Colonic mucosa (tissue), 4 donors: ENCODE results near the gene SORT1. TPM values are rescaled to one million over a fixed set of nuclear protein-coding genes. Genes with fewer than 3 reads are reported as not detected.

ENCODE experiments used
- DNase-seq: peaks from one replicate; pipeline ENCODE4 v3.0.0-alpha.2; 2020
- H3K27ac ChIP-seq: fragments of 200-600 bp; one replicate; pipeline ENCODE4 v1.8.0; 2021
- H3K27me3 ChIP-seq: fragments of 200-600 bp; one replicate; pipeline ENCODE4 v1.8.0; 2021
- H3K36me3 ChIP-seq: fragments of 200-600 bp; one replicate; pipeline ENCODE4 v1.8.0; 2021
- H3K4me1 ChIP-seq: fragments of 200-600 bp; one replicate; pipeline ENCODE4 v1.8.0; 2021; ENCODE audit warnings: mild to moderate bottlenecking
- H3K4me3 ChIP-seq: fragments of 200-600 bp; one replicate; pipeline ENCODE4 v1.8.0; 2021
- H3K9ac ChIP-seq, 2 donors: one replicate each; pipeline ENCODE4 v1.7.0; 2013; ENCODE audit warnings: control low read depth in 2 of 2, low read depth in 2 of 2, low read length in 2 of 2
- H3K9me3 ChIP-seq: fragments of 200-600 bp; one replicate; pipeline ENCODE4 v1.8.0; 2021
- CTCF ChIP-seq: fragments of 200-600 bp; IDR thresholded peaks from one replicate; pipeline ENCODE4 v1.8.0; 2022; ENCODE audit warnings: antibody characterized with exemption, mild to moderate bottlenecking
- intact Hi-C: fragments of 100-400 bp; cut with DNase I; formaldehyde crosslinking; loops from one replicate; pipeline ENCODE4 v1.14.1; 2022
- total RNA-seq, 2 donors: library from RNA; stranded (reverse); fragmentation: NEBNext Ultra II Directional in 1 of 2; extraction: Animal tissue kit (Norgen Biotek cat#: 25700) in 1 of 2; gene quantifications; one replicate each; pipeline ENCODE4 v1.2.1, GENCODE V29; 2021
- donor health status: healthy.
- donor health status: DM: no; HTN: no; CAD: no.
- donor health status: DM: no; HTN: no; CAD: no.

The SORT1 gene
- total RNA-seq, 2 donors from 2014 or later: 76.2 to 134 TPM

GRCh38 chr1:109335091-109335490, 62.6 kb downstream of the SORT1 start:
- TF ChIP-seq CTCF: no peak
- no peak overlapping the region for H3K9ac ChIP-seq
- H3K36me3 ChIP-seq: peaks cover 3% of the 10 kb centered on the region
- no peak overlapping the region for H3K4me3 ChIP-seq
- no peak overlapping the region for H3K27ac ChIP-seq
- intact Hi-C loops: no loop called here
- no peaks in the 10 kb centered on the region for H3K27me3 ChIP-seq
- no peaks in the 10 kb centered on the region for H3K9me3 ChIP-seq
- DNase-seq: no peak
- no peaks in the 10 kb centered on the region for H3K4me1 ChIP-seq

- Histone ChIP-seq H3K4me1 (no peaks in the 10 kb centered on the region), H3K36me3 (peaks cover 3% of the 10 kb centered on the region), H3K27me3 (no peaks in the 10 kb centered on the region), H3K27ac (no peak overlapping the region), H3K9me3 (no peaks in the 10 kb centered on the region), H3K4me3 (no peak overlapping the region), H3K9ac (no peak overlapping the region)
- no peak for TF ChIP-seq CTCF
- no peak for DNase-seq
- intact Hi-C loops: no loop called here
These were observed 66.6 kb downstream of the SORT1 start for GRCh38 chr1:109331113-109331512.

DNA sequence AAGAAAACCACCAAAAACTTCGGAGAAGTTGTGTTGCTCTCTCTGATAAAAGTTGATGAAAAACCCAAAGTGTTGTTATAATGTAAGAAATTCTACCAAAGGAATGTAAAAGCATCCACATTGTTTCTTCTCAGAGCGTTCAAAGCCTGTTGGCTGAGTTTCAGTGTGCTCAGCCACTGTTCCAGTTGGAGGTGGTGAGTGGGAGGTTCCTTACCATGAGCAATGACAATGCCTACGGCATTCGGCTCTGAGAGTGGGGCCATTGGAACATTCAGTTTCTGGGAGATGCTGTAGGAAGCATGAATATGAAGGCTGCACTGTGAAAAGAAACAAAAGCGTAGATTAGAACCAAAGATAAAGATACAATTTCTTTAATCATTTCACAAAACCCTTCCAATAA, 70.4 kb downstream of the SORT1 start:
- Histone ChIP-seq H3K9ac (no peak overlapping the region), H3K4me1 (no peaks in the 10 kb centered on the region), H3K9me3 (no peaks in the 10 kb centered on the region), H3K4me3 (no peak overlapping the region), H3K27ac (no peak overlapping the region), H3K27me3 (no peaks in the 10 kb centered on the region), H3K36me3 (peaks cover 5% of the 10 kb centered on the region)
- TF ChIP-seq CTCF: no peak
- intact Hi-C loops: no loop called here
- no peak for DNase-seq

DNA sequence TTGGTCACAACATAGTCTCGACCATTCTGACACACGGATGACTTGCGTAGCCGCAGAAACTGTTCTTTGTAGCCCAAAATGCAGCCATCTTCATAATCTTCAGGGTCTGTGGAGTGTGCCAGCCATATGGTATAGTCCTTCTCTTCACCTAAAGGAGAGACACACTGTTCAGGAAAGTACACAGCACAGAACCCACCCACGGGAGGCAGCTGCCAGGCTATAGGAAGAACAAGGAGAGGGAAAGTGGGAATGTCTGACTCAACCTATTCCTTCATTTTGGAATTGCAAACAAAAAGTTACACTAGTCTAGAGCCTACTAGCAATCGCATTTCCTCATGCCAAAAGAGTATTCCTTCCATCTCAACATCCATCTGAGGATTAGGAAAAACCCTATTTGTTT, 74.7 kb downstream of the SORT1 start:
- H3K36me3 ChIP-seq: peaks cover 5% of the 10 kb centered on the region

GRCh38 chr1:109319114-109319513, 78.6 kb downstream of the SORT1 start:
- DNase-seq: no peak
- TF ChIP-seq CTCF: no peak
- Histone ChIP-seq H3K36me3 (peaks cover 5% of the 10 kb centered on the region), H3K4me1 (no peaks in the 10 kb centered on the region), H3K27ac (no peak overlapping the region), H3K9ac (no peak overlapping the region), H3K9me3 (no peaks in the 10 kb centered on the region), H3K27me3 (no peaks in the 10 kb centered on the region), H3K4me3 (no peak overlapping the region)
- intact Hi-C loops: no loop called here

More for the DNA sequence above, 74.7 kb downstream of the SORT1 start:
- no peak overlapping the region for H3K27ac ChIP-seq
- no peak for TF ChIP-seq CTCF
- no peaks in the 10 kb centered on the region for H3K4me1 ChIP-seq
- no peaks in the 10 kb centered on the region for H3K9me3 ChIP-seq
- no peak overlapping the region for H3K9ac ChIP-seq
- H3K27me3 ChIP-seq: no peaks in the 10 kb centered on the region
- no peak overlapping the region for H3K4me3 ChIP-seq
- no peak for DNase-seq
- intact Hi-C loops: no loop called here

DNA sequence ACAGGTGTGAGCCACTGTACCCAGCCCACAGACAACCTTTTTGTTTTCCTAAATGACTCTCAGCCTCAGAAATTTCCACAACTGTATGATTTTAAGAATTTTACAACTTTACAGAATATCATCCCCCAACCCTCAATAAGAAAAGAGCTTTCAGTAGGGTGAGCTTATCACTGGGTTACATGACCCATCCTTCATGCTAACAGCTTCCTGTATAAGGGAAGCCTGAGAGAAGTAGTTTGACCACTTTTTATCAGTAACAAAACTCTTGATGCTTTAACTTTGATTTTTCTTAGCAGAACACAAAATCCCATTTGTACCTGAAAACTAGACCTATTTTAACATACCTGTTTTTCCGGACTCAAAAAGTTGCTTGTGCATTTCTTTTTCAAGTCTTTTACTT, 81.2 kb downstream of the SORT1 start:
- Histone ChIP-seq H3K9ac (no peak overlapping the region), H3K4me3 (no peak overlapping the region), H3K4me1 (no peaks in the 10 kb centered on the region), H3K27me3 (no peaks in the 10 kb centered on the region), H3K36me3 (no peaks in the 10 kb centered on the region), H3K9me3 (no peaks in the 10 kb centered on the region), H3K27ac (no peak overlapping the region)
- no peak for DNase-seq
- TF ChIP-seq CTCF: no peak
- intact Hi-C loops: no loop called here
